ENCODE data around the gene USP17L17. TPM values are rescaled to one million over a fixed set of nuclear protein-coding genes. Genes with fewer than 3 reads are reported as not detected.
A peak's percentile ranks its signal among the peaks of the same experiment; 100 is the strongest.
"Not testable (repeated sequence)": the region's sequence is repeated elsewhere in the genome, so short reads cannot be mapped to it uniquely, and the experiment has no call there.

USP17L17 gene
- total and polyA plus RNA-seq, 7 donors: not detected

DNA sequence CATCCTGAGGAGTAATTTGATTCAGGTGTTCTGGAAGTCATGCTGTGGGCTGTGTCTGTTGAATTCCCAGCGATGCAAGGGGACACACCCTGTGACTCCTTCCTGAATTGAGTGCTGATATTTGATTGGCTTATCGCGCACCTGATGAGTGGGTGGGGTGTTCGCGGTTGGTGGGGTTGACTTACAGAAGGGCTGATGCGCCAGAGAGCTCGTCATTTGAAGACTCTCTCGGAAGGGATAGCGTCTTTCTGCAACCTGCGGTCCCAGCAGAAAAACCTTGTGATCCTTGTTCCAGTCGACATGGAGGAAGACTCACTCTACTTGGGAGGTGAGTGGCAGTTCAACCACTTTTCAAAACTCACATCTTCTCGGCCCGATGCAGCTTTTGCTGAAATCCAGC, 9.4 kb downstream of the USP17L17 start, which contains the start of gene USP17L19:
Gene USP17L19, plus strand, starts transcription at position 301 of the 400 bp plus-strand sequence. Its CDS starts 0 bp downstream, at position 301.
- intact Hi-C loops (cut with DNase I); H3K27me3 ChIP-seq (ENCODE audit: insufficient read depth in 3 of 3, low read length in 2 of 3); ATAC-seq; H3K4me1 ChIP-seq; H3K27ac ChIP-seq; DNase-seq; H3K4me3 ChIP-seq; H3K9me3 ChIP-seq; H3K36me3 ChIP-seq (ENCODE audit: insufficient read depth in 1 of 2, low read depth in 1 of 2): not testable (repeated sequence)
- no CpG with 5 or more reads among the region's 13 CpGs for WGBS, 3 donors

DNA sequence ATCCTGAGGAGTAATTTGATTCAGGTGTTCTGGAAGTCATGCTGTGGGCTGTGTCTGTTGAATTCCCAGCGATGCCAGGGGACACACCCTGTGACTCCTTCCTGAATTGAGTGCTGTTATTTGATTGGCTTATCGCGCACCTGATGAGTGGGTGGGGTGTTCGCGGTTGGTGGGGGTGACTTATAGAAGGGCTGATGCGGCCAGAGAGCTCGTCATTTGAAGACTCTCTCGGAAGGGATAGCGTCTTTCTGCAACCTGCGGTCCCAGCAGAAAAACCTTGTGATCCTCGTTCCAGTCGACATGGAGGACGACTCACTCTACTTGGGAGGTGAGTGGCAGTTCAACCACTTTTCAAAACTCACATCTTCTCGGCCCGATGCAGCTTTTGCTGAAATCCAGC, 14.1 kb downstream of the USP17L17 start, which contains the start of gene USP17L20:
Gene USP17L20, plus strand, starts transcription at position 301 of the 400 bp plus-strand sequence. Its CDS starts 0 bp downstream, at position 301.
- no CpG with 5 or more reads among the region's 15 CpGs for WGBS, 3 donors
- H3K4me1 ChIP-seq; H3K9me3 ChIP-seq; H3K36me3 ChIP-seq (ENCODE audit: insufficient read depth in 1 of 2, low read depth in 1 of 2); H3K4me3 ChIP-seq; ATAC-seq; intact Hi-C loops (cut with DNase I); H3K27me3 ChIP-seq (ENCODE audit: insufficient read depth in 3 of 3, low read length in 2 of 3); DNase-seq; H3K27ac ChIP-seq: not testable (repeated sequence)

- H3K27ac ChIP-seq; H3K36me3 ChIP-seq (ENCODE audit: insufficient read depth in 1 of 2, low read depth in 1 of 2); DNase-seq; H3K4me1 ChIP-seq; H3K9me3 ChIP-seq; ATAC-seq; intact Hi-C loops (cut with DNase I); H3K27me3 ChIP-seq (ENCODE audit: insufficient read depth in 3 of 3, low read length in 2 of 3); H3K4me3 ChIP-seq: not testable (repeated sequence)
- no CpG with 5 or more reads among the region's 13 CpGs for WGBS, 3 donors
These were observed 18.9 kb downstream of the USP17L17 start, which contains the start of gene USP17L21 for GRCh38 chr4:9262572-9262971. USP17L21 (plus strand) TSS chr4:9262872; CDS start chr4:9262872, 0 bp downstream.

- H3K27me3 ChIP-seq (ENCODE audit: insufficient read depth in 3 of 3, low read length in 2 of 3); H3K4me1 ChIP-seq; DNase-seq; H3K9me3 ChIP-seq; ATAC-seq; intact Hi-C loops (cut with DNase I); H3K36me3 ChIP-seq (ENCODE audit: insufficient read depth in 1 of 2, low read depth in 1 of 2); H3K27ac ChIP-seq; H3K4me3 ChIP-seq: not testable (repeated sequence)
- no CpG with 5 or more reads among the region's 15 CpGs for WGBS, 3 donors
These were observed 23.6 kb downstream of the USP17L17 start, which contains the start of gene USP17L22 for GRCh38 chr4:9267319-9267718. USP17L22 (plus strand) TSS chr4:9267619; CDS start chr4:9267619, 0 bp downstream.

DNA sequence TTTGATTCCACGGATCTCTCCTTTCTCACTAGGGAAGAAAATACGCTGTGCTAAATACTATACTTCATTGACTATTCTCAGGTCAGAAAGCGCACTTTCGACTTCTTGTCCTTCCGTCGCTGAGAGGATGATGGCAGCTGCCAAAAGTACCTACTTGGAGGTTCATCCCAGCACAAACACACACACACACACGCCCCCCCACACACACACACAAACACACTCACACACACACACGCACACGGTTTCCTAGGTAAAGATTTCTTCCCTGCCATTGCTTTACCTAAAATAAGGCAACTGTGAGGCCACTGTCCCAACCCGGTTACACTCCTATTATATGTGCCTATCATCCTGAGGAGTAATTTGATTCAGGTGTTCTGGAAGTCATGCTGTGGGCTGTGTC, 28.0 kb downstream of the USP17L17 start:
- H3K4me3 ChIP-seq; H3K4me1 ChIP-seq; ATAC-seq; intact Hi-C loops (cut with DNase I); H3K27me3 ChIP-seq (ENCODE audit: insufficient read depth in 3 of 3, low read length in 2 of 3); H3K9me3 ChIP-seq; H3K36me3 ChIP-seq (ENCODE audit: insufficient read depth in 1 of 2, low read depth in 1 of 2); H3K27ac ChIP-seq: not testable (repeated sequence)
- DNase-seq: peak; percentile 12 to 64
- WGBS, 3 donors: 81 to 87% (median 83%) methylated on average over 4 to 5 of the region's 10 CpGs

Other genes with a start within 250 kb of the USP17L17 start
- not detected for gene FAM90A26, start 73.5 kb upstream of the USP17L17 start, total RNA-seq
- not detected for gene FAM90A26, start 73.5 kb upstream of the USP17L17 start, polyA plus RNA-seq
- gene USP17L10, start 33.2 kb upstream of the USP17L17 start, total RNA-seq: not detected
- not detected for gene USP17L10, start 33.2 kb upstream of the USP17L17 start, polyA plus RNA-seq
- gene USP17L11, start 28.5 kb upstream of the USP17L17 start, total RNA-seq: not detected
- not detected for gene USP17L11, start 28.5 kb upstream of the USP17L17 start, polyA plus RNA-seq
- not detected for gene USP17L12, start 23.7 kb upstream of the USP17L17 start, total RNA-seq
- gene USP17L12, start 23.7 kb upstream of the USP17L17 start, polyA plus RNA-seq: not detected
- gene USP17L13, start 19.0 kb upstream of the USP17L17 start, total RNA-seq: not detected
- not detected for gene USP17L13, start 19.0 kb upstream of the USP17L17 start, polyA plus RNA-seq
- not detected for gene USP17L15, start 9.5 kb upstream of the USP17L17 start, total RNA-seq
- not detected for gene USP17L15, start 9.5 kb upstream of the USP17L17 start, polyA plus RNA-seq
- gene USP17L18, start 4.8 kb downstream of the USP17L17 start, total RNA-seq: not detected
- gene USP17L18, start 4.8 kb downstream of the USP17L17 start, polyA plus RNA-seq: not detected
- gene USP17L19, start 9.5 kb downstream of the USP17L17 start, total RNA-seq: not detected
- not detected for gene USP17L19, start 9.5 kb downstream of the USP17L17 start, polyA plus RNA-seq
- gene USP17L20, start 14.2 kb downstream of the USP17L17 start, total RNA-seq: not detected
- gene USP17L20, start 14.2 kb downstream of the USP17L17 start, polyA plus RNA-seq: not detected
- gene USP17L21, start 19.0 kb downstream of the USP17L17 start, total RNA-seq: not detected
- gene USP17L21, start 19.0 kb downstream of the USP17L17 start, polyA plus RNA-seq: not detected
- gene USP17L22, start 23.7 kb downstream of the USP17L17 start, total RNA-seq: not detected
- not detected for gene USP17L22, start 23.7 kb downstream of the USP17L17 start, polyA plus RNA-seq
- gene USP17L24, start 81.3 kb downstream of the USP17L17 start, total RNA-seq: not detected
- gene USP17L24, start 81.3 kb downstream of the USP17L17 start, polyA plus RNA-seq: not detected
- not detected for gene USP17L25, start 86.0 kb downstream of the USP17L17 start, total RNA-seq
- gene USP17L25, start 86.0 kb downstream of the USP17L17 start, polyA plus RNA-seq: not detected
- not detected for gene USP17L26, start 90.8 kb downstream of the USP17L17 start, total RNA-seq
- gene USP17L26, start 90.8 kb downstream of the USP17L17 start, polyA plus RNA-seq: not detected
- gene USP17L5, start 95.5 kb downstream of the USP17L17 start, total RNA-seq: not detected
- gene USP17L5, start 95.5 kb downstream of the USP17L17 start, polyA plus RNA-seq: not detected
- not detected for gene USP17L27, start 100.3 kb downstream of the USP17L17 start, total RNA-seq
- gene USP17L27, start 100.3 kb downstream of the USP17L17 start, polyA plus RNA-seq: not detected
- not detected for gene USP17L28, start 105.0 kb downstream of the USP17L17 start, total RNA-seq
- not detected for gene USP17L28, start 105.0 kb downstream of the USP17L17 start, polyA plus RNA-seq
- gene USP17L29, start 109.8 kb downstream of the USP17L17 start, total RNA-seq: not detected
- not detected for gene USP17L29, start 109.8 kb downstream of the USP17L17 start, polyA plus RNA-seq
- not detected for gene USP17L30, start 119.2 kb downstream of the USP17L17 start, total RNA-seq
- not detected for gene USP17L30, start 119.2 kb downstream of the USP17L17 start, polyA plus RNA-seq
- not detected for gene DEFB131A, start 200.5 kb downstream of the USP17L17 start, total RNA-seq
- not detected for gene DEFB131A, start 200.5 kb downstream of the USP17L17 start, polyA plus RNA-seq